ENCODE data around the gene ZNF441.
"Not testable (repeated sequence)": the region's sequence is repeated elsewhere in the genome, so short reads cannot be mapped to it uniquely, and the experiment has no call there.

Gene ZNF441

DNA sequence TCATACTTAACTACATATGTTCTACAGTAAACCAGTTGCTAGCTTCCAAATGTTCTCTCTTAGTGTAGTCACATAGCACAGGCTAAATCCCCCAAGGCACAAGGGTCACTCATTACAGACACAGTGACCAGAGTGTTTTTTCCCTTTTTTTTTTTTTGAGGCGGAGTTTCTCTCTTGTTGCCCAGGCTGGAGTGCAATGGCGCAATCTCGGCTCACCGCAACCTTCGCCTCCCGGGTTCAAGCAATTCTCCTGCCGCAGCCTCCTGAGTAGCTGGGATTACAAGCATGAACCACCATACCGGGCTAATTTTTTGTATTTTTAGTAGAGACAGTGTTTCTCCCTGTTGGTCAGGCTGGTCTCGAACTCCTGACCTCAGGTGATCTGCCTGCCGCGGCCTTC lies 9.9 kb downstream of the ZNF441 start:
- in situ Hi-C loops (cut with HindIII; ENCODE audit: low sequenced_read_pairs): not testable (repeated sequence)

DNA sequence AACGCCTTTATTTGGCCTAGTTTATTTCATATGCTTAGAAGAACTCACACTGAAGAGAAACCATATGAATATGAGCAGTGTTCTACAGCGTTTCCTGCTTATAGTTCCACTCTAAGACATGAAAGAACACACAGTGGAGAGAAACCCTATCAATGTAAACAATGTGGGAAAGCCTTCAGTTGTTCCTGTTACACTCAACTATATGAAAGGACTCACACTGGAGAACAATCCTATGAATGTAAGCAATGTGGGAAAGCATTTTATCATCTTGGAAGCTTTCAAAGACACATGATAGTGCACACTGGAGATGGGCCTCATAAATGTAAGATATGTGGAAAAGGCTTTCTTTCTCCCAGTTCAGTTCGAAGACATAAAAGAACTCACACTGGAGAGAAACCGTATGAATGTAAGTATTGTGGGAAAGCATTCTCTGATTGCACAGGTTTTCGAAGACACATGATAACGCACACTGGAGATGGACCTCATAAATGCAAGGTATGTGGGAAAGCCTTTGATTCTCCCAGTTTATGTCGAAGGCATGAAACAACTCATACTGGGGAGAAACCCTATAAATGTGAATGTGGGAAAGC lies 13.7 kb downstream of the ZNF441 start:
- in situ Hi-C loops (cut with HindIII; ENCODE audit: low sequenced_read_pairs): no loop called here

DNA sequence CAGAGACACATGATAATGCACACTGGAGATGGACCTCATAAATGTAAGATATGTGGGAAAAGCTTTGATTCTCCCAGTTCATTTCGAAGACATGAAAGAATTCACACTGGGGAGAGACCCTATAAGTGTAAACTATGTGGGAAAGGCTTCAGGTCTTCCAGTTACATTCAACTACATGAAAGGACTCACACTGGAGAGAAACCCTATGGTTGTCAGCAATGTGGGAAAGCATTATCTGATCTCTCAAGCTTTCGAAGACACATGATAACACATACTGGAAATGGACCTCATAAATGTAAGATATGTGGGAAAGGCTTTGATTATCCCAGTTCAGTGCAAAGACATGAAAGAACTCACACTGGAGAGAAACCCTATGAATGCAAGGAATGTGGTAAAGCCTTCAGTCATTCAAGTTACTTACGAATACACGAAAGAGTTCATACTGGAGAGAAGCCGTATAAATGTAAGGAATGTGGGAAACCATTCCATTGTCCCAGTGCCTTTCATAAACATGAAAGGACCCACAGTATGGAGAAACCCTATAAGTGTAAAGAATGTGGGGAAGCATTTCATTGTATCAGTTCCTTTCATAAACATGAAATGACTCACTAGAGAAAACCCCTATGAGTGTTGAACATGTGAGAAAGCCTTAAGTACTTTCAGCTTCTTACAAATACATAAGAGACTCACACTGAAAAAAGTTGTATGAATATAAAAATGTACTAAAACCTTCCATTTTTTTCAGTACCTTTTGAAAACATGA lies 14.7 kb downstream of the ZNF441 start:
- in situ Hi-C loops (cut with HindIII; ENCODE audit: low sequenced_read_pairs): no loop called here

DNA sequence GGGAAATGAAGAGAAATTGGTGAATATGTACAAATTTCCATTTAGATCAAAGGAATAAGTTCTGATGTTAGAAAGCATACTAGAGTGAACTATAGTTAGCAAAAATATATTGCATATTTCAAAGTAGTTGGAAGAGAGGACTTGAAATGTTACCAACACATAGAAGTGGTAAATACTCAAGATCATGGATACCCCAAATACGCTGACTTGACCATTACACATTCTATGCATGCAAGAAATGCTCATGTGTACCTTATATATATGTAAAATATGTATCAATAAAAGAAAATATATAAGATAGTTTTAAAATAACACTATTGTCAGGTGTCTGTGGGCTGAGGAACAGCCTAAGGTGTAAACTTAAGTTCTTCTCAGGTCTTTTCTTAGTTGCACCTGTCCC lies 17.0 kb downstream of the ZNF441 start:
- in situ Hi-C loops (cut with HindIII; ENCODE audit: low sequenced_read_pairs): no loop called here

DNA sequence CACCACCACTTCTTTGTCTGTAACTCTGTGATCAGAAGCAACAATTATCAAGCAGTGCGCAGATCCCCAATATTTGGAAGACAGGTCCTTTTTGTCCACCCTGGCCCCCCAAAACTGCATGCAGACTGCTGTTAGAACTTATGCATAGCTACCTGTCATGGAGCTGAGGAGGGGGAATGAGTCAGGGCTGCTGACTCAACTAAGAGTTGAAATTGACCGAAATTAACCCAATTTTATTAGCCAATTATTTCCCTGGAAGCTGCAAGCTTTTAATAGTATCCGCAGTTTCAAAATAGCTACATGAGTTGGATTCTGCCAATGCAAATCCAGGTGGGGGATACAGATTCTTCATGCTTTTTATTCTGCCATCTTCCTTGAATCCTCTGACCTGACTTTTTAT lies 17.6 kb downstream of the ZNF441 start:
- in situ Hi-C loops (cut with HindIII; ENCODE audit: low sequenced_read_pairs): no loop called here

DNA sequence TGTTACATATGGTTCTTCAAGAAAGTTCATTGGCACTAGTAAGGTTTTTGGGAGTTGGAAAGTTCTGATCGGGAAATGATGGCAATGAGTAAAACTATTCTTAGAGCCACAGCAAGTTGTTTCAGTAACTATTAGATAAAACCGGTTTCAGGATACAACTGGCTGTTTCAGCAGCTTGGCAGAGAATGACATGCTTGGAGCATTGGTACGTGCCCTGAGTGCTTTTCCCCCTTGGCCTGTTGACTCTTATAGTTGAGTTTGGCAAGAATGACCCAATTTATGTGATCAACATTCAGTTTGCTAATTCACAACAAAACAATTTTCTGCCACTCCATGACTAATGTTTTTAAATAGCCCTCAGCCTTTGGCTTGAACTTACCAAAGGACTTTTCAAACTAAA lies 20.7 kb downstream of the ZNF441 start:
- in situ Hi-C loops (cut with HindIII; ENCODE audit: low sequenced_read_pairs): no loop called here

DNA sequence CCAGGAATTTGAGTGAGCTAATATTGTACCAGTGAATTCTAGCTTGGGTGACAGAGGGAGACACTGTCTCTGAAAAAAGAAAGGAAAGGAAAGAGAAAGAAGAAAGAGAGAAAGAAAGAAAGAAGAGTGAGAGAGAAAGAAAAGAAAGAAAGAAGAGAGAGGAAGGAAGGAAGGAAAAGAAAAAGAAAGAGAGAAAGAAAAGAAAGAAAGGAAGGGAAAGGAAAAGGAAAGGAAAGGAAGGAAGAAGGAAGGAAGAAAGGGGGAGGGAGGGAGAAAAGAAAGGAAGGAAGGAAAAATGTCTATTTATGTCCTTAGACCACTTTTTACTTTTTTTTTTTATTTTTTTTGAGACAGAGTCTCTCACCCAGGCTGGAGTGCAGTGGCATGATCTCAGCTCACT lies 26.1 kb downstream of the ZNF441 start:
- in situ Hi-C loops (cut with HindIII; ENCODE audit: low sequenced_read_pairs): loop anchor here (10.0 kb wide), 1 partner anchor 352 kb away; the partner anchor contains the start of gene ZNF20

DNA sequence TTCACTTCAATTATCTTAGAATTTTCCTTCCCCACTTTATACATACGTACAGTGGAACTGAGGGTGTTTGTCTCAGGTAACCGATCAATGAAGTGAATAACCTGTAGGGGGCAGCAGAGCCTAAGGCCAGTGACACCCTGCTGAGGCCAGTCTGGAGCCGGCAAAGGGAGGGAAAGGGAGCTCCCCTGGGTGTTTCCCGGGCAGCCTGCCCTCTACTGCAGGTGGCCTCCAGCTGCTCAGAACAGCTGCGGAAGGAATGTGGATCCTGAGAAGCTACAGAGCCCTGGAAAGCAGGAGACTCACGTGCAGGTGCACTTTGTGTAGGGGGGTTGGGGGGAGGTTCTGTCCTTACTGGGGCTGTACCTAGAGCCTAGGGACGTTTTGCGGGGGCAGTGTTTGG lies 30.7 kb downstream of the ZNF441 start:
- in situ Hi-C loops (cut with HindIII; ENCODE audit: low sequenced_read_pairs): loop anchor here (10.0 kb wide), 1 partner anchor 347 kb away; the partner anchor contains the start of gene ZNF20

DNA sequence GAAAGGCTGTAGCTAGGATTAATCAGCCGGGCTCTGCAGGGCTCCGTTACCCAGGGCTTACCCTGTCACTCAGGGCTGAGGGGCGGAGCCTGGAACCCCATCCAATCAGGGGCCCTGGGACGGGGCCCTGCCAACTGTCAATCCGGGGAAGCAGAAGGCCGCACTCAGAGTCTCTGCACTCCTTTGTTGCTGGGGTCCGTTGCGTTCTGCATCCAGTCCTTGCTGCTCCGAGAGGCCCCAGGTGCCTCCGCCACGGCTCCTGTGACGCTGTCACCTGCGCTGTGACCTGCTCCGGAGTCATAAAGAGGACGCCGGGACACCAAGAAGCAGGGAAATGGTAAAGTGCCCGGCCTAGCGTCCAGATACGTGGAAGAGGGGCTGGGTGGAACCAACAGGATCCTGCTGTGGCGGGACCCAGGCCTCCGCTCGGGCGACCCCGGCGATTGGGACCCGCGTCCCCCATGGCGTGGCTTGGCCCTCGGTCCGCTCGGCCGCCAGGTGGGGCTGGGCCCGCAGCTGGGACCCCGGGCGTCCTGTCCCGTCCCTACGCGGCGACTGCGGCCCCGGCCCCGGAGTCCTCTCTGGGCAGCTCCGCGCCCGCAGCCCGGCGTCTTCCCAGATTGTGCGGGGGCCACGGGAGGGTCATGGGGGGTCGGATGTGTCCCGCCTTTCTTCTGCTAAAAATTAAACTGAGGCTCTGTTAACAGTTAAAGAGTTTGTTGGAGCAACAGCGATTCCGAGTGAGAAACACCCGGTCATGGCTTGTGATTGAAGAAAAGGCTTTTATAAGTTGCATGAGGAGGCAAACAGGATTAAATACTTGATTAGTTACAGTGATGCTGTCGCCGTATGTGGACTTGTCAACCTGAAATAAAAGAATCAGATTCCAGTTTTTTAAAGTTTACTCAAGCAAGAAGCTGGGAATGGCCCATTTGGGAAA lies 31.9 kb downstream of the ZNF441 start, which contains the start of gene ZNF491:
Gene ZNF491, plus strand, starts transcription at position 133 of the 940 bp plus-strand sequence. CDS start 7,431 bp downstream, outside the sequence.
- in situ Hi-C loops (cut with HindIII; ENCODE audit: low sequenced_read_pairs): loop anchor here (10.0 kb wide), 1 partner anchor 346 kb away; the partner anchor contains the start of gene ZNF20

DNA sequence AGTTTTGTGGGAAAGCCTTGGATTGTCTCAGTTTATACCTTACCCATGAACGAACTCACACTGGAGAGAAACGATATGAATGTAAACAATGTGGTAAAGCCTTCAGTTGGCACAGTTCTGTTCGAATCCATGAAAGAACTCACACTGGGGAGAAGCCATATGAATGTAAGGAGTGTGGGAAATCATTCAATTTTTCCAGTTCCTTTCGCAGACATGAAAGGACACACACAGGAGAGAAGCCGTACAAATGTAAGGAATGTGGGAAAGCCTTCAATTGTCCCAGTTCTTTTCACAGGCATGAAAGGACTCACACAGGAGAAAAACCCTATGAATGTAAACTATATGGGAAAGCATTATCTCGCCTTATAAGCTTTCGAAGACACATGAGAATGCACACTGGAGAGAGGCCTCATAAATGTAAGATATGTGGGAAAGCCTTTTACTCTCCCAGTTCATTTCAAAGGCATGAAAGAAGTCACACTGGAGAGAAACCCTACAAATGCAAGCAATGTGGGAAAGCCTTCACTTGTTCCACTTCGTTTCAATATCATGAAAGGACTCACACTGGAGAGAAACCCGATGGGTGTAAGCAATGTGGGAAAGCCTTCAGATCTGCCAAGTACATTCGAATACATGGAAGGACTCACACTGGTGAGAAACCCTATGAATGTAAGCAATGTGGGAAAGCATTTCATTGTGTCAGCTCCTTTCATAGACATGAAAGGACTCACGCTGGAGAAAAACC lies 39.7 kb downstream of the ZNF441 start:
- in situ Hi-C loops (cut with HindIII; ENCODE audit: low sequenced_read_pairs): no loop called here

DNA sequence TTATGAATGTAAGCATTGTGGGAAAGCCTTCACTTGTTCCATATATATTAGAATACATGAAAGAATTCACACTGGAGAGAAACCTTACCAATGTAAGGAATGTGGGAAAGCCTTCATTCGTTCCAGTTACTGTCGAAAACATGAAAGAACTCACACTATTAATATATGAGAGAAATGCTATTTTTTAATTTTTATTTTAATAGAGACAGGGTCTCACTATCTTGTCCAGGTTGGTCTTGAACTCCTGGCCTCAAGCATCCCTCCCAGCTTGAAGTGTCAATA lies 40.2 kb downstream of the ZNF441 start:
- in situ Hi-C loops (cut with HindIII; ENCODE audit: low sequenced_read_pairs): no loop called here

DNA sequence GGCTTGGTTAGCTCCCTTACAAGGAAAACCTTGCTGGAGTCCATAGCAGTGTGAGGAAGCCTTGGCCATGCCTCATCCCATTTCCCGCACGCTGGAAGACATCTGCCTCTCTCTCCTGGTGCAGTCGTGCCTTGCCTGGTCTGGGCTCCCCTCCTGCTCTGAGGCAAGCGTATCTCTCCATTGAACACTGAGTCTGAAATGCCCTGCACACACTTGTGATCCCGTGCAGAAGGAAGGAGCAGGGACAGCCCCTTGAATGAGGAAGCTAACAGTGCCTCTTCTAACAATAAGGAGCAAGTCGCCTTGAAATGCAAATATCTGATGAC lies 46.9 kb downstream of the ZNF441 start:
- in situ Hi-C loops (cut with HindIII; ENCODE audit: low sequenced_read_pairs): no loop called here

DNA sequence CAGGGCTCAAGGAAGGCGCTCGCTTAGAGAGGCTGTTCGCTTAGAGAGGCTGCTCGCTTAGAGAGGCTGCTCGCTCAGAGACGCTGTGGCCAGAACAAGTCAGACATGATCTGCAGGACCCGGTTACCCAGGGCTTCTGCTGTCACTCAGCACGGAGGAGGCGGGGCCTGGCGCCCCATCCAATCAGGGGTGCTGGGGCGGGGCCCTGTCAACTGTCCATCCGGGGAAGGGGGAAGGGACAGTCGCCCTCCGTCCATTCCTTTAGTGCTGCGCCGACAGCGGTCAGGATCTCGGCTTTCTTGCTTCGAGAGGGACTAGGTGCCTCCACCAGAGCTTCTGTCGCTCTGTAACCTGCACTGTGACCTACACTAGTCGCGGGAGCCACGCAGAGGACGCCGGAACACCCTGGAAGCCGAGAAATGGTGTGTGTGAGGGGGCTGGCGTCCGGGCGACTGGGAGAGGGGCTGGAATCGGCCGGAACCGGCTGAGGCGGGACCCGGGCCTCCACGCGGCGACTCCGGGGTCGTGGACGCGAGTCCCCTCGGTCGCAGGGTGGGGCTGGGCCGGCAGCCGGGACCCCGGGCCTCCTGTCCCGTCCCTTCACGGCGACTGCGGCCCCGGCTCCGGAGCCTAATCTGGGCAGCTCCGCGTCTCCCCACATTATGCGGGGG lies 47.4 kb downstream of the ZNF441 start, which contains the start of gene ZNF440:
Gene ZNF440, plus strand, starts transcription at position 245 of the 671 bp plus-strand sequence. Its CDS starts 175 bp downstream, at position 420.
- in situ Hi-C loops (cut with HindIII; ENCODE audit: low sequenced_read_pairs): no loop called here

DNA sequence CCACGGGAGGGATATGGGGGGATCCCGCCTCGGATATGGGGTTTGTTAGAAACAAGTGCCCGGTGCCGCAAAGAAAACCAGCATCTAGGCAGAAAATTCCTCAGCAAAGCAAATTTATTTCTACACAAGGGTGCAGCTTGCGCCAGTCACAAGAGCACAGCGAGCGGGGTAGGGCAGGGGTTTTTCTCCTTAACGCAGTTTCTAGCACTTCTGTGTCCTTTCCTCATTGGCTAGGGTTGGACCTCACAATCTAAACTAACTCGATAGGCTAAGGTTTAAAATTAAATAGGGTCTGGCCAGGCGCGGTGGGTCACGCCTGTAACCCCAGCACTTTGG lies 47.9 kb downstream of the ZNF441 start:
- in situ Hi-C loops (cut with HindIII; ENCODE audit: low sequenced_read_pairs): no loop called here

DNA sequence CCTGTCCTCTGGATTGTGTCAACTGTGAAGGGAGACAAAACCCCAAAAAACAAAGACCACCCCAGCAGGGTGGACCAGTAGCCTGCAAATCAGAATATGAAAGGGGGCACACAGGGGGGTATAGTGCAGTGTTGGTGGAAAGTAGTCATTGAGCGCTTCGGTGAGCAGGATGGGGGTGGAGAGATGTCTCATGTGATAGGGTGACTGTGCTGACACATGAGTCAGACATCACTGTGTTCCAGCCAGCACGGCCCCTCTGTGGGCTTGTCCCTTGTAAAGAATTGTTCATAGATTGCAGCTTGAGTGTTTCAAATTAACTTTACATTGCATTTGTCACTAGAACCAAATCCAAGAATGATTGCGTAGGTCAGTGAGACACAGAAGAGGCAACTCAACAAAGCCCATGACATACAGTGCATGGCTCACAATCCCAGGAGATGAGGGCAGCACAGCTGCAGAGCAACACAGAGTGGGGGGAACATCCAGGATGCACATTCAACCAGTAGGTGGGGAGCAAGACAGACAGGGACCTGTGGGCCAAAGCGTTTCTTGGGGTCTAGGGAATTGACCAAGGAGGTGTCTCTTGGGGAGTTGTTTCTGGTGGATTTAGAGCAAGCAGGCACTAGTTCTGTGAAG lies 54.8 kb downstream of the ZNF441 start:
- in situ Hi-C loops (cut with HindIII; ENCODE audit: low sequenced_read_pairs): no loop called here

DNA sequence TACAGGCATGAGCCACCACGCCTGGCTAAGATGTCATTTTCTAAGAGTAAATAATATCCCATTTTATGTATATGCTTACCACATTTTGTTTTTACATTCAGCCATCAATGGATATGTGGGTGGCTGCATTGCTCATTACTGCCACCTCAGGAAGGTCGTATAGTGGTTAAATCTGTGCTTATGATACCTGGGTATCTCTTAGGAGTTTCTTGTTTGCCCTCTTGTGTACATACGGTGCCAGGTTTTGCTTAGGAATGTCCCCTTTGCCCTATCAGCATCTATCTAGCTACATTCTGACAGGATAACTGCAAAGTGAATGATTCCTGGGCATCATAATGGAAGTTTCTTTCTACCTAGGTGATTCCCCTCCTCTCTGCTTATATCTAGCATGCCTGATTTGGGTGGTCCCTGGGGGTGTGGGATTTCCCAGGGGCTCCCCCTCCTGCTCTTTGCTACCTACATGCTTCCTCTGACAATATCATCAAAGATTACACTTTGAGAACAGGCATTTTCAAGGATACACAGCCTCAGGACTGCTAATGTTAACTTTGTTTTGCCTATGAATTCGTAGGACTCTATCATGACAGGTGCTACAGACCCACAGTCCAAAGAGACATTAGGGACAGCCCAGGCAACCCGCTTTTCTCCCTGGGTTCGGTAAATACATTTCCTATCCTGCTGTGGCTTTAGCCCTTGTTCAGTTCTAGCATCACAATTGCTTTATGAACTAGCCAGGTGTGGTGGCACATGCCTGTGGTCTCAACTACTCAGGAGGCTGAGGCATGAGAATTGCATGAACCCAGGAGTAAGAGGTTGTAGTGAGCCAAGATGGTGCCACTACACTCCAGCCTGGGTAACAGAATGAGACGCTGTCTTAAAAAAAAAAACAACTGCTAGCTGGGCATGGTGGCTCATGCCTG lies 62.4 kb downstream of the ZNF441 start:
- in situ Hi-C loops (cut with HindIII; ENCODE audit: low sequenced_read_pairs): not testable (repeated sequence)

DNA sequence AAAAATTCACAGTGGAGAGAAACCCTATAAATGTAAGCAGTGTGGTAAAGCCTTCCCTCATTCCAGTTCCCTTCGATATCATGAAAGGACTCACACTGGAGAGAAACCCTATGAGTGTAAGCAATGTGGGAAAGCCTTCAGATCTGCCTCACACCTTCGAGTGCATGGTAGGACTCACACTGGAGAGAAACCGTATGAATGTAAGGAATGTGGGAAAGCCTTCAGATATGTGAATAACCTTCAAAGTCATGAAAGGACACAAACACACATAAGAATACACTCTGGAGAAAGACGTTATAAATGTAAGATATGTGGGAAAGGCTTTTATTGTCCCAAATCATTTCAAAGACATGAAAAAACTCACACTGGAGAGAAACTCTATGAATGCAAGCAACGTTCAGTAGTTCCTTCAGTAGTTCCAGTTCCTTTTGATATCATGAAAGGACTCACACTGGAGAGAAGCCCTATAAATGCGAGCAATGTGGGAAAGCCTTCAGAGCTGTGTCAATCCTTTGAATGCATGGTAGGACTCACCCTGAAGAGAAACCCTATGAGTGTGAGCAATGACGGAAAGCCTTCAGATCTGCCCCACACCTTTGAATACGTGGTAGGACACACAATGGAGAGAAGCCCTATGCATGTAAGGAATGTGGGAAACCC lies 65.6 kb downstream of the ZNF441 start:
- in situ Hi-C loops (cut with HindIII; ENCODE audit: low sequenced_read_pairs): no loop called here

DNA sequence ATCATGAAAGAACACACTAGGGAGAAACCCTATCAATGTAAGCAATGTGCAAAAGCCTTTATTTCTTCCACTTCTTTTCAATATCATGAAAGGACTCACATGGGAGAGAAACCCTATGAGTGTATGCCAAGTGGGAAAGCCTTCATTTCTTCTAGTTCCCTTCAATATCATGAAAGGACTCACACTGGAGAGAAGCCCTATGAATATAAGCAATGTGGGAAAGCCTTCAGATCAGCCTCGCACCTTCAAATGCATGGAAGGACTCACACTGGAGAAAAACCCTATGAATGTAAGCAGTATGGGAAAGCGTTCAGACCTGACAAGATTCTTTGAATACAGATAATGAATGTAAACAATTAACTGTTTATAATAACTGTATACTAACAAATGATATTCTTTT lies 66.7 kb downstream of the ZNF441 start:
- in situ Hi-C loops (cut with HindIII; ENCODE audit: low sequenced_read_pairs): no loop called here

All from DLD1 (cell line).